Trophoblast cell (in vitro differentiated cells and primary cell): ENCODE measurements around the gene WASF3.

ENCODE experiments used
- DNase-seq, 2 donors: peaks; one replicate each; pipeline ENCODE4 v3.0.0-alpha.2; 2016
- H2AFZ ChIP-seq: 2 replicates; pipeline ENCODE4 v1.6.1; 2013; ENCODE audit warnings: low read length, moderate library complexity, mild to moderate bottlenecking; ENCODE audit not compliant: insufficient read depth, poor library complexity
- H2AK5ac ChIP-seq: 2 replicates; pipeline ENCODE4 v1.6.1; 2013; ENCODE audit warnings: mild to moderate bottlenecking, low read length
- H2BK120ac ChIP-seq: 2 replicates; pipeline ENCODE4 v1.6.1; 2013; ENCODE audit warnings: low read length, mild to moderate bottlenecking, moderate library complexity; ENCODE audit not compliant: insufficient read depth, poor library complexity
- H2BK12ac ChIP-seq: 2 replicates; pipeline ENCODE4 v1.6.1; 2013; ENCODE audit warnings: mild to moderate bottlenecking, low read length, moderate library complexity
- H2BK5ac ChIP-seq: 2 replicates; pipeline ENCODE4 v1.6.1; 2013; ENCODE audit warnings: low read length, low read depth, moderate library complexity, mild to moderate bottlenecking; ENCODE audit not compliant: poor library complexity
- H3K14ac ChIP-seq: 2 replicates; pipeline ENCODE4 v1.6.1; 2013; ENCODE audit warnings: mild to moderate bottlenecking, low read length
- H3K18ac ChIP-seq: 2 replicates; pipeline ENCODE4 v1.6.1; 2013; ENCODE audit warnings: mild to moderate bottlenecking, low read length
- H3K23ac ChIP-seq: 2 replicates; pipeline ENCODE4 v1.6.1; 2013; ENCODE audit warnings: low read length
- H3K27ac ChIP-seq: 2 replicates; pipeline ENCODE4 v1.5.1; 2013; ENCODE audit warnings: low read depth, mild to moderate bottlenecking, inconsistent platforms, low read length, moderate library complexity
- H3K27me3 ChIP-seq: 2 replicates; pipeline ENCODE4 v1.6.1; 2013; ENCODE audit warnings: inconsistent platforms, mild to moderate bottlenecking, low read length, moderate library complexity; ENCODE audit not compliant: insufficient read depth
- H3K36me3 ChIP-seq, 2 experiments: 1 replicate in 1 of 2; 2 replicates in 1 of 2; pipeline ENCODE4 v1.6.1; 2013; ENCODE audit warnings: low read length in 2 of 2, mild to moderate bottlenecking in 2 of 2, moderate library complexity in 1 of 2; ENCODE audit not compliant: insufficient read depth in 2 of 2, control insufficient read depth in 1 of 2
- H3K4ac ChIP-seq: 2 replicates; pipeline ENCODE4 v1.6.1; 2013; ENCODE audit warnings: low read depth, mild to moderate bottlenecking, low read length, moderate library complexity
- H3K4me1 ChIP-seq, 2 experiments: 1 replicate in 1 of 2; 2 replicates in 1 of 2; pipeline ENCODE4 v1.6.1; 2013; ENCODE audit warnings: low read length in 2 of 2, mild to moderate bottlenecking in 2 of 2, moderate library complexity in 1 of 2; ENCODE audit not compliant: insufficient read depth in 2 of 2, control insufficient read depth in 1 of 2
- H3K4me2 ChIP-seq: 2 replicates; pipeline ENCODE4 v1.6.1; 2013; ENCODE audit warnings: inconsistent platforms, mild to moderate bottlenecking, low read length, moderate library complexity
- H3K4me3 ChIP-seq: 2 replicates; pipeline ENCODE4 v1.5.1; 2013; ENCODE audit warnings: mild to moderate bottlenecking, low read depth, low read length, inconsistent platforms
- H3K79me1 ChIP-seq: one replicate; pipeline ENCODE4 v1.6.1; 2013; ENCODE audit warnings: low read length
- H3K79me2 ChIP-seq: 2 replicates; pipeline ENCODE4 v1.6.1; 2013; ENCODE audit warnings: low read length, mild to moderate bottlenecking; ENCODE audit not compliant: control insufficient read depth, insufficient read depth, poor library complexity
- H3K9ac ChIP-seq: 2 replicates; pipeline ENCODE4 v1.6.1; 2013; ENCODE audit warnings: mild to moderate bottlenecking, low read length
- H3K9me3 ChIP-seq: 2 replicates; pipeline ENCODE4 v1.6.1; 2013; ENCODE audit warnings: low read depth, mild to moderate bottlenecking, control low read depth, inconsistent platforms, low read length; ENCODE audit not compliant: insufficient read depth
- H4K12ac ChIP-seq: 2 replicates; pipeline ENCODE4 v1.6.1; 2013; ENCODE audit warnings: low read depth, mild to moderate bottlenecking, low read length, moderate library complexity
- H4K8ac ChIP-seq: 2 replicates; pipeline ENCODE4 v1.6.1; 2013; ENCODE audit warnings: low read depth, mild to moderate bottlenecking, low read length, moderate library complexity
- H4K91ac ChIP-seq: one replicate; pipeline ENCODE4 v1.6.1; 2013; ENCODE audit warnings: low read depth, mild to moderate bottlenecking, low read length, moderate library complexity
- whole genome bisulfite sequencing: extraction: QIAGEN DNeasy Blood & Tissue Kit; methylation state at CpG from one replicate; pipeline ENCODE4 v1.1.7; 2013; ENCODE audit warnings: missing lambda C conversion rate; ENCODE audit not compliant: insufficient read length, insufficient coverage; ENCODE audit errors: extremely low coverage; 5-methylcytosine and 5-hydroxymethylcytosine counted together

WASF3 gene

GRCh38 chr13:26685606-26686005 is 128.1 kb downstream of the WASF3 start:
- H4K12ac ChIP-seq, result no peak overlapping the region
- no peak overlapping the region for H3K9ac ChIP-seq
- H3K23ac ChIP-seq, result no peak overlapping the region
- no peak overlapping the region for H4K91ac ChIP-seq
- H3K79me2 ChIP-seq, result no peaks in the 10 kb centered on the region
- H2AK5ac ChIP-seq, result no peak overlapping the region
- no peak overlapping the region for H3K4me3 ChIP-seq
- DNase-seq, result no peak
- H2BK5ac ChIP-seq, result no peak overlapping the region
- H3K18ac ChIP-seq, result no peak overlapping the region
- H3K4me1 ChIP-seq, result no peaks in the 10 kb centered on the region
- H2AFZ ChIP-seq, result no peak overlapping the region
- H3K27ac ChIP-seq, result no peak overlapping the region
- peaks cover 0 to 1% of the 10 kb centered on the region in 2 experiments for H3K36me3 ChIP-seq
- H3K14ac ChIP-seq, result no peak overlapping the region
- H3K4ac ChIP-seq, result no peak overlapping the region
- H3K27me3 ChIP-seq, result no peaks in the 10 kb centered on the region
- no peaks in the 10 kb centered on the region for H3K9me3 ChIP-seq
- no peaks in the 10 kb centered on the region for H3K79me1 ChIP-seq
- H3K4me2 ChIP-seq, result no peak overlapping the region
- no CpG with 5 or more reads among the region's 22 CpGs for WGBS
- H4K8ac ChIP-seq, result no peak overlapping the region
- H2BK12ac ChIP-seq, result no peak overlapping the region
- H2BK120ac ChIP-seq, result no peak overlapping the region

- H3K4me2 ChIP-seq, result no peak overlapping the region
- no peaks in the 10 kb centered on the region for H3K9me3 ChIP-seq
- H3K27me3 ChIP-seq, result no peaks in the 10 kb centered on the region
- no peak overlapping the region for H3K18ac ChIP-seq
- H3K4me1 ChIP-seq, result no peaks in the 10 kb centered on the region
- H3K4me3 ChIP-seq, result no peak overlapping the region
- H2BK12ac ChIP-seq, result no peak overlapping the region
- no peak overlapping the region for H3K27ac ChIP-seq
- no peak overlapping the region for H3K4ac ChIP-seq
- no peak overlapping the region for H3K14ac ChIP-seq
- no peak overlapping the region for H2BK5ac ChIP-seq
- H4K12ac ChIP-seq, result no peak overlapping the region
- no peak overlapping the region for H2AK5ac ChIP-seq
- H3K23ac ChIP-seq, result no peak overlapping the region
- no peak for DNase-seq
- H2AFZ ChIP-seq, result no peak overlapping the region
- no peak overlapping the region for H2BK120ac ChIP-seq
- H3K9ac ChIP-seq, result no peak overlapping the region
- H4K91ac ChIP-seq, result no peak overlapping the region
- no peaks in the 10 kb centered on the region for H3K79me1 ChIP-seq
- no peak overlapping the region for H4K8ac ChIP-seq
- WGBS, result no CpG with 5 or more reads among the region's 2 CpGs
- H3K79me2 ChIP-seq, result no peaks in the 10 kb centered on the region
- H3K36me3 ChIP-seq, result peaks cover 0 to 1% of the 10 kb centered on the region in 2 experiments
Observed at GRCh38 chr13:26686285-26686684, 128.8 kb downstream of the WASF3 start.

- H3K4ac ChIP-seq, result no peak overlapping the region
- no peaks in the 10 kb centered on the region for H3K79me2 ChIP-seq
- no peak overlapping the region for H3K14ac ChIP-seq
- H4K91ac ChIP-seq, result no peak overlapping the region
- H3K9ac ChIP-seq, result no peak overlapping the region
- H3K23ac ChIP-seq, result no peak overlapping the region
- no peak for DNase-seq
- no peak overlapping the region for H4K12ac ChIP-seq
- H3K4me3 ChIP-seq, result no peak overlapping the region
- no peaks in the 10 kb centered on the region for H3K79me1 ChIP-seq
- H2BK12ac ChIP-seq, result no peak overlapping the region
- H2BK120ac ChIP-seq, result no peak overlapping the region
- no peaks in the 10 kb centered on the region for H3K9me3 ChIP-seq
- H2AK5ac ChIP-seq, result no peak overlapping the region
- H3K4me2 ChIP-seq, result no peak overlapping the region
- H3K27me3 ChIP-seq, result no peaks in the 10 kb centered on the region
- H3K36me3 ChIP-seq, result peaks cover 0 to 1% of the 10 kb centered on the region in 2 experiments
- no CpG with 5 or more reads among the region's 8 CpGs for WGBS
- H3K27ac ChIP-seq, result no peak overlapping the region
- no peak overlapping the region for H3K18ac ChIP-seq
- H3K4me1 ChIP-seq, result no peaks in the 10 kb centered on the region
- no peak overlapping the region for H2BK5ac ChIP-seq
- H4K8ac ChIP-seq, result no peak overlapping the region
- no peak overlapping the region for H2AFZ ChIP-seq
Observed at GRCh38 chr13:26688286-26688685, 130.8 kb downstream of the WASF3 start.

GRCh38 chr13:26688980-26689379 is 131.5 kb downstream of the WASF3 start:
- H3K4ac ChIP-seq, result no peak overlapping the region
- no peak overlapping the region for H2AK5ac ChIP-seq
- no peak overlapping the region for H3K9ac ChIP-seq
- H4K12ac ChIP-seq, result no peak overlapping the region
- no peak overlapping the region for H4K91ac ChIP-seq
- H4K8ac ChIP-seq, result no peak overlapping the region
- no peak overlapping the region for H3K27ac ChIP-seq
- H3K4me1 ChIP-seq, result peaks cover 2 to 3% of the 10 kb centered on the region in 2 experiments
- H3K14ac ChIP-seq, result no peak overlapping the region
- H3K4me2 ChIP-seq, result no peak overlapping the region
- peaks cover 0 to 1% of the 10 kb centered on the region in 2 experiments for H3K36me3 ChIP-seq
- WGBS, result no CpG with 5 or more reads among the region's 4 CpGs
- no peak overlapping the region for H2BK12ac ChIP-seq
- H3K18ac ChIP-seq, result no peak overlapping the region
- no peak overlapping the region for H2BK5ac ChIP-seq
- no peak overlapping the region for H3K23ac ChIP-seq
- H2BK120ac ChIP-seq, result no peak overlapping the region
- H2AFZ ChIP-seq, result no peak overlapping the region
- no peaks in the 10 kb centered on the region for H3K79me1 ChIP-seq
- no peak for DNase-seq
- H3K79me2 ChIP-seq, result no peaks in the 10 kb centered on the region
- H3K4me3 ChIP-seq, result no peak overlapping the region
- no peaks in the 10 kb centered on the region for H3K27me3 ChIP-seq
- H3K9me3 ChIP-seq, result no peaks in the 10 kb centered on the region
